DMS153 treated with DMSO at 0.1 percent for 48 hours (cell line): ENCODE results near the gene MXD3.

Experiments used
- DNase-seq: peaks from one replicate; lab custom pipeline; 2025; ENCODE audit not compliant: unreplicated experiment; lab: John Stamatoyannopoulos, UW

MXD3 gene

DNA sequence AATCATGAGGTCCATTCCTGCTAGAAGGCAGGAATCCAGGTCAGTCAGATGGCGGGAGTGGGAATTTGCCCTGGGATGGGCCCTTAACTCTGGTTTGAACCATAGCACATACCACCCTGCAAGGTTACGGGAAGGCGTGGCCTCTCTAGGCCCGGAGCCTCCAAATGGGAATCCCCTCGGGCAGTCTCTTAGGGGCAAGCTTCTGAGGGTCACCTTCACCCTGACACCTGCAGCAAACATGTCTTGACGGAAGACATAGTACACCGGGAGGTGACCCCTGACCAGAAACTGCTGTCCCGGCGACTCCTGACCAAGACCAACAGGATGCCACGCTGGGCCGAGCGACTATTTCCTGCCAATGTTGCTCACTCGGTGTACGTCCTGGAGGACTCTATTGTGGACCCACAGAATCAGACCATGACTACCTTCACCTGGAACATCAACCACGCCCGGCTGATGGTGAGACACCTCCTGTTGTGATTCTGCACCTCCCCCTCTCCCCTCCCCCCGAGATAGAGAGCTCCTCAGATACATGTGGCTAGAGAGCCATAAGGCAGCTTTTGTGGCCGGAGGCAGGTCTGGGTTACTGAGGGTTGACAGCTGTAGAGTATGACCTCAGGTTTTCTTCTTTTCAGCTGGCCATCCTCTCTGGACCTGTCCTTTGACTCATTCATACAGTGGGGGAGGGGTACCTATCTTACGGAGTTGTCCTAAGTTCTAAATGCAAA, 7.1 kb downstream of the MXD3 start:
- no peak for DNase-seq

- no peak for DNase-seq
Observed at GRCh38 chr5:177303925-177304391, 7.7 kb downstream of the MXD3 start.

GRCh38 chr5:177303121-177303924, 8.4 kb downstream of the MXD3 start, which contains the start of the genes PRELID1 and RAB24:
PRELID1 (plus strand) TSS chr5:177303799; CDS start chr5:177303986, 187 bp downstream.
RAB24 (minus strand) TSS chr5:177303719; CDS start chr5:177303288, 431 bp downstream.
- DNase-seq, result peak; percentile 54

- DNase-seq, result no peak
Observed at GRCh38 chr5:177302354-177303110, 9.2 kb downstream of the MXD3 start.

DNA sequence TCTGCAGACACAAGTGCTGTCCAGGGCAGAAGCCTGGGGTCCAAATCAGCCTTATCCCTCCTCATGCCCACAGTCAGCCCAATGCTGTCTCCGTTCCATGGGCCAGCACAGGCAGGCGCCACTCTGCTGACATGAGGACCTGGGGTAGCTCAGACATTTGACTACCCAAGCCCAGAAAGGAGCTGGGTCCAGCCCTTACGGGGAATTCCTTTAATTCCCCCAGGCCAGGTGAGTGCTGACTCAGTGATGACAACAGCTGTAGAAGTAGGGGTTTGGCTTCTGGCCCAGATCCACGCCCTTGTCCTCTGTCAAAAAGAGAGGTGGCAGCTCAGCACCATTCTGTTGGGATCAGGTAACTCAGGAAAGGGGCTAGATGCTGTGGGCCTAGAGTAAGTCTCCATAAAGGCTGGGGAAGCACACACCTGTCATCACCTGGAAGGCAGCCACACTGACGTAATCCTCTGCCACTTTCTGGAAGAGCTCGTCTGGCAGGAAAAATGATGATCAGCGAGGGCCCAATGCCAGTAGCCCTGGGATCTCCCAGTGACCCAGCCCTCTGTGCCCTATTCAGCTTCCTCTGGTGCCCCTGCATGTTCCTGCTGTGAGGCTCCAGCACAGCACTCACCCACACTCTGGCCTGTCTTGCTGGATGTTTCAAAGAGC, 10.1 kb downstream of the MXD3 start:
- peak; percentile 65 for DNase-seq

DNA sequence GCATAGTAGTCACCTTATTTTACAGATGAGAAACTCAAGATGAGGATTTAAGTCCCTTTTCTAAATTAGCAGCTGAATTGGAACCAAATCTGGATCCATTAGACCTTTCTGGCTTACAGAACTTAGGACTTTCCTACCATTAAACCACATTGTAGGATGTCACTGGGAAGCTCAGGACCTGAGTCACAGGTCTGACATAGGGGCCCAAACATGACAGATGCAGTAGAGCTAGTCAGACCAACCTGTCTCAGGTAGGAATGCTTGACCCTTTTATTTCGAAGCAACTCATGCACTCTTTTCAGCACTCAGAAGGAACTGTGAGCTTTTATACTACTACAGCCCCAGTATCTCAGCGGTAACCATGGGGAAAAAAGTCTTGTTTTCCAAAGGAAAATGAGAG, 10.7 kb downstream of the MXD3 start:
- no peak for DNase-seq

GRCh38 chr5:177300236-177300880, 11.3 kb downstream of the MXD3 start:
- DNase-seq, result no peak

DNA sequence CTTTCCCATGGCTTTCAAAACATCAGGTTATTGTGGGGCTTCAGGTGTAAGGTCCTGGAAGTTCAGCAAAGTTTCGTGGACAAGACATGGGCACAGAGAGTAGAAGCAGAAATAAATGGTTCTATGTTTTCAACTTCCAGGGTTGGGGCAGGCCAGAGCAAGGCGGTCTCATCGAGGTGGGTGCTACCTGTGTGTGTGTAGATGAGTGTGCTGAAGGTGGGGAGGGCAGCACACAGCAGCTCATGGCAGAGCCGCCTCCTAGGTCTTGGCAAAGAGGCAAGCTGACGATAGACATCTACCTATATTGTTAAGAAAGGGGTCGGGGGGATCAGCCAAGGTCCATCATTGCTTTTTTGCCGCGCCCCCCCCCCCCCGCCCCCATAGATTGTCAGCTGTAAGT, 12.0 kb downstream of the MXD3 start:
- no peak for DNase-seq

DNA sequence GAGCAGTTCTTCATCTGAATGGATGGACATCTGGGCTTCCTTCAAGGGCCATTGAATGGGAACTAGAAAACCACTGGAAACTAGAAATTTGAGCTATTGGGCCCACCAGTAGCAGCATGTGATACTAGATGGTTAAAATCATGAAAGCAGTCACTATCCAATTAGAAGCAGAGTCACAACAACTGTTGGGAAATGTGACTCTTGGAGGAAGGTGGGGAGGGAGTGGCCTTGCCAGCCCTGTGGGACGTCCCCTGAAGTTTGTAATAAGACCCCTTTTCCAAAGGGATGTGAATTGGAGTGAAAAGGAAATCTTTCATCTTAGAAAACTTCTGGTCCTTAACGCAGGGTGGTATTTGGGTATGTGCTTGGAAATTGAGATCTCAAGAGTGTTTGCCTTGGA, 13.8 kb downstream of the MXD3 start:
- DNase-seq, result no peak

- DNase-seq, result peak; percentile 20
Observed at GRCh38 chr5:177296581-177296980, 15.1 kb downstream of the MXD3 start.

- DNase-seq, result no peak
Observed at GRCh38 chr5:177295924-177296323, 15.8 kb downstream of the MXD3 start.

GRCh38 chr5:177294632-177295031, 17.1 kb downstream of the MXD3 start:
- no peak for DNase-seq

DNA sequence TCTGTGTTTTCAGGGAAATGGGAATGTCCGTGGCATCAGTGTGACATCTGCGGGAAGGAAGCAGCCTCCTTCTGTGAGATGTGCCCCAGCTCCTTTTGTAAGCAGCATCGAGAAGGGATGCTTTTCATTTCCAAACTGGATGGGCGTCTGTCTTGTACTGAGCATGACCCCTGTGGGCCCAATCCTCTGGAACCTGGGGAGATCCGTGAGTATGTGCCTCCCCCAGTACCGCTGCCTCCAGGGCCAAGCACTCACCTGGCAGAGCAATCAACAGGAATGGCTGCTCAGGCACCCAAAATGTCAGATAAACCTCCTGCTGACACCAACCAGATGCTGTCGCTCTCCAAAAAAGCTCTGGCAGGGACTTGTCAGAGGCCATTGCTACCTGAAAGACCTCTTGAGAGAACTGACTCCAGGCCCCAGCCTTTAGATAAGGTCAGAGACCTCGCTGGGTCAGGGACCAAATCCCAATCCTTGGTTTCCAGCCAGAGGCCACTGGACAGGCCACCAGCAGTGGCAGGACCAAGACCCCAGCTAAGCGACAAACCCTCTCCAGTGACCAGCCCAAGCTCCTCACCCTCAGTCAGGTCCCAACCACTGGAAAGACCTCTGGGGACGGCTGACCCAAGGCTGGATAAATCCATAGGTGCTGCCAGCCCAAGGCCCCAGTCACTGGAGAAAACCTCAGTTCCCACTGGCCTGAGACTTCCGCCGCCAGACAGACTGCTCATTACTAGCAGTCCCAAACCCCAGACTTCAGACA, 17.7 kb downstream of the MXD3 start:
- no peak for DNase-seq

DNA sequence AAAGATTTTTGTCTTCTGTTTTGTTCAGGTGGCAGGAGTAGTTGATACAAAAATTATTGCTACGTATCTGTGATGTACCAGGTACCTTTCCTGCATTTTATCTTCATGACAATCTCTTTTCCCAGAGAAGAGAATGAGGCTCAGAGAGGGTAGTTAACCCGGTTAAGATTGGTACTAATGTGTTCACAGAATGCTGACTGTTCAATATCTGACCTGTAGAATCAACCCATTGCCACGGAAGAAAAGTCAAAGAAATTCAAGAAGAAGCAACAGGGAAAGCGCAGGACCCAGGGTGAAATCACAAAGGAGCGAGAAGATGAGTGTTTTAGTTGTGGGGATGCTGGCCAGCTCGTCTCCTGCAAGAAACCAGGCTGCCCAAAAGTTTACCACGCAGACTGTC, 20.0 kb downstream of the MXD3 start:
- no peak for DNase-seq

DNA sequence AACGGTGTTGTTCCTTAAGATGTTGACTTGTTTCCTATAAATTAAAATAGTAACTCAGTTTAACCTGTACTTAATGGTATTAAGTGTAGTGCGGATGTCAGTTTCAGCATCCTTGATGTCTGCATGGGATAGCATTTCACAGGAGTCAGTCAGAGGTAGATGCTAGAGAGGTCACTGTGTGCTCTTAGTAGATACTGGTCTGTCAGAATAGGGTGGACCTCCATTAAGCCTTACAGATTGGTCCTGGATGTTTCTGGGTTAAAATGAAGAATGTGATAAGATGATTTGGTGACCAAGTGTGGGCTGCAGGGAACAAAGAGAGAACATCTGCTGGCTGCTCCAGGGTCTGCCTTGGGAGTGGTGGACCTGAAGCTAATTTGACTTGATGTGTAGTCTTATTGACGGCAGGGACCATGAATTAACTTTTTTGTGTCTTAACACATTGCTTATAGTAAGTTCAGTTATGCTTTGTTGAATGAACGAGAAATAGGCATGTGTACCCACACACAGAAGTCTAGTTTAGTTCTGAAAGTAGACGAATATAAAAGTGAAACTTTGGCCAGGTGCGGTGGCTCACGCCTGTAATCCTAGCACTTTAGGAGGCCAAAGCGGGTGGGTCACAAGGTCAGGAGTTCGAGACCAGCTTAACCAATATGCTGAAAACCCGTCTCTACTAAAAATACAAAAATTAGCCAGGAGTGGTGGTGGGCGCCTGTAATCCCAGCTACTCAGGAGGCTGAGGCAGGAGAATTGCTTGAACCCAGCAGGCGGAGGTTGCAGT, 20.7 kb downstream of the MXD3 start:
- DNase-seq, result no peak

DNA sequence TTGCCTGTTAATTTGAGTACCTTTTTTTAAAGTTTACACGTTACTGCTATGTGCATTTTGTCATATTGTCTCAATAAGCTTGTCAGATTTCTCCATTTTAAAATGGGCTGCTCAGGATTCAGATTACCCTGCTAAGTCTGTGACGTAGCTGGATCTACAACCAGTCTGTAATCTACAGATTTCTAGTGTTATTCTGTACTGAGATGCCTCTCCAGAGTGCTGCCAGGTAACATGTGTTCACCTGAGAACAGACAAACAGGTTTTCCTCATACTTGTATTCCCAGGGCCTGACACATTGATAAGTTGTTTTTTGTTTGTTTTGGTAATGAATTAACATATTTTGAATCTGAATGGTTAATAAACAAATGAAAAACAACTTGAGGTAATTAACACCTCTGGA, 23.5 kb downstream of the MXD3 start:
- DNase-seq, result no peak

- no peak for DNase-seq
Observed at GRCh38 chr5:177276886-177277285, 34.8 kb downstream of the MXD3 start.

- DNase-seq, result no peak
Observed at GRCh38 chr5:177275883-177276282, 35.8 kb downstream of the MXD3 start.

DNA sequence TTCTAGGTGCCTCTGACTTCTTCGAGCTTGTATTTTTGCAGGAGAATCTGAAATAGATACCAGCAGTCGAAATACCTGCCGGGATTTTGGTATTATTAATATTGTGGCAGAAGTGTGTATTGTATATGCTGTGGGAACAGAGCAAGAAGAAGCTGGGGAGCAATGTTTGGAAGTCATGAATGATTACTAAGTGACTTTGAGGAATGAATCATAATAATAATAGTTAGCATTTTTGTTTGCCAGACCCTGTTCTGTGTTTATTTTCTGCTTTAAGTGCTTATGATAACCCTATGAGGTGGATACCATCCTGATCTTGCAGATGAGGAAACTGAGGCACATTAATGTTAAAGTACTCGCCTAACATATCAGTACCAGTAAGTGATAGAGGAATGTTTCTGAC, 40.6 kb downstream of the MXD3 start:
- DNase-seq, result no peak
